ENCODE data around the gene PDE6B.

GRCh38 chr4:612749-613125, 12.6 kb upstream of the PDE6B start:
- TF ChIP-seq GATA2 (IDR thresholded peaks at IDR 0.05; ENCODE audit: low read depth, low read length) (no peak), GATA3 (IDR thresholded peaks at IDR 0.05; ENCODE audit: low read depth, low read length) (no peak)

Measured in SH-SY5Y (cell line).